Measurements from ENCODE around the gene KCNQ2.

The KCNQ2 gene

GRCh38 chr20:63403403-63404105 lies 68.9 kb downstream of the KCNQ2 start:
- no peak for DNase-seq (ENCODE audit: low read depth in 2 of 2)

- DNase-seq (ENCODE audit: low read depth in 2 of 2), result no peak
These were observed 69.6 kb downstream of the KCNQ2 start for GRCh38 chr20:63402860-63403220.

DNA sequence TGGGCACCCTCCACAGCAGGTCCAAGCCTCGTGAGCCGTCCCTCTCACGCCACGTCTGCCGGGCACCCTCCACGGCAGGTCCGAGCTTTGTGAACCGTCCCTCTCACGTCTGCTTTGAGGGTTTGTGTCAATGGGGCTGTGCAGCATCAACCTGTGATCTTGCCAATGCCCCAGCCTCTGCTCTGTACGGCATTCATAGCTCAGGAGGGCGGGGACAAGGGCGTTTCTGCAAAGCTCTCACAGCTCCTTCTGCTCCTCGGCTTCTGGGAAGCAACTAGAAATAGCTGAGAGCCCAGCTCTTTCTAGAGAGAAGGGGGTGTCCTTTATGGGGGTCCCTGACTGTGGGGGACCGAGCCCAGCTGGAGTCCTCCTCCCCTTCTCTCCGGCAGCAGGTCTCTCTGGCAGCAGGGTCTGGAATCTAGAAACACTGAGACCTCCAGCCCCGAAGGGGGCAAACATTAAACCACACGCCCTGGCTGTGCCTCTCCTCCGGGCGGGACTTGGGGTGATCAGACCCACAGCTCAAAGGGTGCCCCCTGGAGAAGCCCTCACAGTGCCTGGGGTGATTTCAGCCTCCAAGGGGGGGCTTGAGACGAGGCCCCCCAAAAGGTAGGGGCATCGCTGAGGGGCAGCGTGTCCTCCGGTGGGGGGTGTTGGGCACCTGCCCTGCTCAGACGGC lies 70.1 kb downstream of the KCNQ2 start:
- no peak for DNase-seq (ENCODE audit: low read depth in 2 of 2)

GRCh38 chr20:63401384-63402110 lies 70.9 kb downstream of the KCNQ2 start:
- no peak for DNase-seq (ENCODE audit: low read depth in 2 of 2)

GRCh38 chr20:63400486-63401210 lies 71.8 kb downstream of the KCNQ2 start:
- no peak for DNase-seq (ENCODE audit: low read depth in 2 of 2)

- DNase-seq (ENCODE audit: low read depth in 2 of 2), result no peak
These were observed 72.7 kb downstream of the KCNQ2 start for GRCh38 chr20:63399596-63400375.

DNA sequence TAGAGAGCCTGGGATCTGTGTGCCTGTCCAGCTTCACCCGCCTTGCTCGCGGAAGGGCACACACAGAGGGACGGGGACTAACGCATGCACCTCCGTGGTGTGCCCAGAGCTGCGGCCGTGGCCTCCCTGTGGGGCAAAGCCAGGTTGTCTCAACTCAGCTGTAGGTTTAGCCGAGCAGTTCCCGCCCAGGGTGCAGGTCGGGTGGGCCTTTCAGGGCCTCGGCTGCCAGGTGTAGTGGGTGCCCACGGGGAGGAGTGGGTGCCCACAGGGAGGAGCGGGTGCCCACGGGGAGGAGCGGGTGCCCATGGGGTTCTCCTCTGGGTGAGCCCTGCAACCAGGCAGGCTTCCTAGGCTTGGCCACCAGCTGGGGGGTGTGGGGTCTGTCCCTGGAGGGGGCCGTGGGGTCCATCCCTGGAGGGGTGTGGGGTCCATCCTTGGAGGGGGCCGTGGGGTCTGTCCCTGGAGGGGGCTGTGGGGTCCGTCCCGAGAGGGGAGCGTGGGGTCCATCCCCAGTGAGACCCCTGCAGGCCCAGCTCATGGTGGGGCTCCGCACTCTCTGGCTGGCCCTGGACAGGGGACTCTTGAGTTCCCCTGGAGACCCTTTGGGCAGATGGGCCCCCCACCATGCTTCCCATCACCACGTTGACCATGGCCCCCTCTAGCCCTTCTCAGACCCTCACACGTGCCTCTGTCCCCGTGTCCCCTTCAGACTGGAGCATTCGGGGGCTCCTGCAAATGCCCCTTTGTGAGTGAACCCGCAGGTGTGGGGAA lies 73.5 kb downstream of the KCNQ2 start:
- DNase-seq (ENCODE audit: low read depth in 2 of 2), result no peak

DNA sequence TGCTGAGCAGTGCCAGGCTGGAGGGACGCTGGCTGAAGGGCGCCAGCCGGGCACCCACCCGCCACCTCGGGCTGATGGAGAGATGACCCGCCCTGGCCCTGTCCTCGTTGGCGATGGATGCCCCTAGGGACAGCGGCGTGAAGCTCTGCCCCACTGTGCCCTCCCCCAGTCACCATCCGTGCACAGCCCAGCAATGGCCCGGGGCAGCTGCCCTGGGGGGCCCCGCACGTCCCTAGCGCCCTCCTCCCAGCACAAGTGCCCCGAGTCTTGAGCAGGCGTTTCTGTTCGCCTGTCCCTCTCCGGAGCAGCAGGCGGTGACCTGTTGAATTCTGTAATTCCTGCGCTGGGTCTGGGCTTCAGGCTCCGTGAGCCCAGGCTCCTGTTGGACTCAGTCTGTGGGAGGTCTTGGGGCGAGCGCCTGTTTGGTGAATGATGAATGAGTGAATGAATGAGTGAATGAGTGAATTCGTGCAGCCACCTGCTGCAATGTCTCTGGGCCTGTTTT lies 74.5 kb downstream of the KCNQ2 start:
- no peak for DNase-seq (ENCODE audit: low read depth in 2 of 2)

DNA sequence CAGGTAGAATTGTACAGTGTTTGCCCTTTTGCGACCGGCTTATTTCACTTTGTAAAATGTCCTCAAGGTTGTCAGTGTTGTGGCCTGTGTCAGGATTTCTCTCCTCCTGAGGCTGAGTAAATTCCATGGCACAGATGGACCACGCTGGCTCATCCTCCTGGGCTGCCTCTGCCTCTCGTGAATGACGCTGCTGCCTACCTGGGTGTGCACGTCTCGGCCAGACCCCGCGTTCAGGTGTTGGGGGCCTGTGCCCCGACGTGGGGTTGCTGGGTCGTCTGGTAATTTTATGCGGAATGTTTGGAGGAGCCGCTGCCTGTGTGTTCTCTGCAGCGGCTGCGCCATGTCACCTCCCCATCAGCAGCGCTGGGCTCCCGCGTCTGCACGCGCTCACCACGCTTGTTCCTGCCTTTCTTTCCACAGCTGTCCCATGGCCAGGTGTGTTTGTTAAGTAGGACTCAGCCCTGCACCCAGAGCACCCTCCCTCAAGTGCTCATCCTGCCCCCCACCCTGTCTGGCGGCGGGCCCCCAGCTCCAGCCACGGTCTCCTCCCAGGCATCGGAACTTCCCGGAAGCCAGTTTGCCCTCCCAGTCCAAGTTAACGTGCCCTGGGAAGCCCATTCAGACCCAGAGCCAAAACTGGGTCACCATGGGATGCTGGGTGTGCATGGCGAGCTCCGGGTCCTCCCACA lies 75.2 kb downstream of the KCNQ2 start:
- DNase-seq (ENCODE audit: low read depth in 2 of 2), result no peak

- DNase-seq (ENCODE audit: low read depth in 2 of 2), result no peak
These were observed 76.2 kb downstream of the KCNQ2 start for GRCh38 chr20:63396300-63396699.

DNA sequence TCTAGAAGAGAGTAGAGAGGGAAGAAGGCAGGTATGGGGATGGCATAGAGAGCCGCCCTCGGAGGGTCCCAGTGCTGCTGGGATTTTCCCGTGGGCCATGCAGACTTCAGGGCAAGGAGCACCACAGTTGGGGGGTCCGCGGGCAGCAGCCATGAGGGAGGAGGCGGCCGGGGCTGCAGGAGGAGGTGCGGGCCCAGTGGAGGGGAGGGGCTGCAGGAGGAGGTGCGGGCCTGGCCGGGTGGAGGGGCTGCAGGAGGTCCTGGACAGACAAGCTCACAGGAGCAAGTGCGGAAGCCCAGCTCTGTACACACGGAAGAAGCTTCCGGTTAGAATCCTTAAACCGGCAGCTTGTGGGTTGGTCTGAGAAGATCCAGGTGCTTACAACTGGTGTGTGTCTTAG lies 76.7 kb downstream of the KCNQ2 start:
- no peak for DNase-seq (ENCODE audit: low read depth in 2 of 2)

- DNase-seq (ENCODE audit: low read depth in 2 of 2), result no peak
These were observed 77.5 kb downstream of the KCNQ2 start for GRCh38 chr20:63394920-63395455.

DNA sequence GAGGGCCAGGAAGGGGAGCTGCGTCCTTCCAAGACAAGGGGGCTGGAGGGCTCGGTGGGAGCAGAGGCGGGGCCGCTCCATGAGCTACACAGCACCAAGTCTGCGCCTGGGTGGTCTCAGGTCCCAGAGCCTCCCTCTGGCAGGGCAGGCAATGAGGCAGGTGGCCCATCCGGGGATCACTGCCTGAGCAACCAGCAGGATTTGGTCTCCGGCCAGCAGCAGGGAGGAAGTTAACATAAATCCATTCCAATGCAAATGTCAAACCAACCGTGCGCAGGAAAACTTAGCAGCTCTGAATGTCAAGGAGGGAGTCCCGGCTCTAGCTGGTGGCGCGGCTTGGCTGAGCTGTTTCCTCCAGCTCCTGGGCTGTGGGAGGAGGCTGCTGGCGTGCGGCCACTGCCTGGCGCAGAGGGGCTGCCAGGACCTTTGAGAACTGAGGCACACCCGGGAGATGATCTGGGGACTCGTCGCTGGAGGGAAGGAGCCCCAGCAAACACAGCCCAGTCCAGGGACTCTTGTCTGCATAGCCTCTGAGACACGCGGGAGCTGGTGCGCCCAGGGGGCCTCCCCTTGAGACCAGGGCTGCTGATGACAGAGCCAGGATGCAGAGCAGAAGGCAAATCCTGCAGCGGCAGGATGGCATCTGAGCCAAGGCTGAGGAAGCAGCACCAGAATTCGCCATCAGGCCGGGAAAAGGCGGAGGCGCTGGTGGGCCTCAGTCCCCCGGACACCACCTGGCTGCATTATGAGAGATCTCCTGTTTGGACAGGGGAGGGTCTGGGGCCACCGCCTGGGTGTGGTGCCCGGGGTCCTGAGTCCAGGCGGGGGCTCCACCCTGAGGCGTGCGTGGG lies 78.2 kb downstream of the KCNQ2 start:
- DNase-seq (ENCODE audit: low read depth in 2 of 2), result no peak

DNA sequence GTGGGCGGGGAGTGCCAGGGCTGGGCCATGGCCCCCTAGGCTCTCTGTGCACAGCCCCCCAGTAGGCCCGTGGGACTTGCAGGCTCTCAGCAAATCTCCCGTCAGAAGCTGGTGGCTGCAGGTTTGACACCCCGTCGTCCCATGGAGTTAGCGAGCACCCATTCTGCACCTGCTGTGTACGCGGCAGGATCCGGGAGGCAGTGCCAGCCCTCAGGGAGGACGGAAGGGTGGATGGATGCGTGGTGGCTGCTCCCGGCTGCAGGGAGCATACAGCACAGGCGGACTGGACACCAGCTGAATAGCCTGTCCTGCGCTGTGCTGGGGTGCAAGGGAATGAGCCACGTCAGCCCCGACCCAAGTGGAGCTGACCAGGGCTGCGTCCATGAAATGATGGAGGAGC lies 78.9 kb downstream of the KCNQ2 start:
- no peak for DNase-seq (ENCODE audit: low read depth in 2 of 2)

DNA sequence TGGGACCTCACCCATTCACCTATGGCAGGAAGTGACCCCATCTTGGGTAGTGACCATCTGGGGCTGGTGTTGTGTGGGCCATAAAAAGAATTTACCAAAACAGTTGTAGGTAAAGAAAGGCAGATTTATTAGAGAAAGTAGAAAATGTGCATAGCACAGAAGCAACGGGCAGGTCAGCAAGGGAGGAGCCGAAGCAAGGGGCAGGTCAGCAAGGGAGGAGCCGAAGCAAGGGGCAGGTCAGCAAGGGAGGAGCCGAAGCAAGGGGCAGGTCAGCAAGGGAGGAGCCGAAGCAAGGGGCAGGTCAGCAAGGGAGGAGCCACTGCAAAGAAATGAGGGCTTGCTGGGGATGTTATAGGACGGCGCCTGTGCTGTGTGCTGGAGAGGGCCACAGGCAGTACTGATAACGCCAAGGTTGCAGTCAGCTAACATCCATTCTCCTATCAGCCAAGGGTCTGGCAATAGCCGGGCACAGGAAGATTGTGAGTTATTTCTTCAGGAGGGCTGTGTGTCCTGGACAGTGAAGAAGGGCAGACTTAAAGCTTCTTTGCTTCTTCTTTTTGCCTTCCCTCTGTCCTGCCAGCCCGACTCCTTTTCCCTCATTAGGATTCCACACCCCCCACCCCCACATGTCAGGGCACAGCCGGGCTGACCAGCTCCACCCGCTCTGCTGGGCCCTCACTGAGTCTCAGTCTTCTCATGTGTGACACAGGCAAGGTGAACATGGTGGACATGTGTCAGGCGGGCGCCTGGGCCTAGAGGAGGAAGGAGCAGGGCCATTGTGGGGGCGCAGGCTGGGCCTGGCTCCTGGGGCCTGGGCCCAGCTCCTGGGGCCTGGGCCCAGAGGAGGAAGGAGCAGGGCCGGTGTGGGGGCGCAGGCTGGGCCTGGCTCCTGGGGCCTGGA lies 79.7 kb downstream of the KCNQ2 start:
- no peak for DNase-seq (ENCODE audit: low read depth in 2 of 2)

GRCh38 chr20:63387917-63388316 lies 84.5 kb downstream of the KCNQ2 start:
- DNase-seq (ENCODE audit: low read depth in 2 of 2), result no peak

DNA sequence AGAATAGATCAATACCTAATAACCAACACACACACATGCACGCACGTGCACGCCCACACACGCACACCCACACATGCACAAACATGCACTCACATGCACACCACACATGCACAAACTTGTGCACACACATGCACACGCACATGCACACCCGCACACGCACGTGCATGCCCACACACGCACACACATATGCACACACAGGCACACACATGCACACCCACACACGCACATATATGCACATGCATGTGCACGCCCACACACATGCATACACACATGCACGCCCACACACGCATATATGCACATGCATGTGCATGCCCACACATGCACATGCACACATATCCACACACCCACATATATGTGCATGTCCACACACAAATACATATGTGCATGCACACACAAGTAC lies 85.1 kb downstream of the KCNQ2 start:
- DNase-seq (ENCODE audit: low read depth in 2 of 2), result no peak

GRCh38 chr20:63386491-63386890 lies 86.0 kb downstream of the KCNQ2 start:
- DNase-seq (ENCODE audit: low read depth in 2 of 2), result no peak

Data from activated CD4-positive, alpha-beta T cell treated with anti-CD3 and anti-CD28 coated beads for 24 hours (primary cell).